GM23248 (cell line): ENCODE measurements around the gene IFT27.

Experiments used
- EZH2 ChIP-seq: fragments of 200-600 bp; sonication (generic); IDR thresholded peaks from 2 replicates; pipeline ENCODE4 v1.6.1; 2018; ENCODE audit warnings: antibody characterized with exemption, mild to moderate bottlenecking; ENCODE audit not compliant: insufficient read depth, poor library complexity, severe bottlenecking
- EZH2phosphoT487 ChIP-seq: fragments of 200-600 bp; sonication (generic); IDR thresholded peaks from 2 replicates; pipeline ENCODE4 v1.6.1; 2018; ENCODE audit warnings: antibody characterized with exemption, moderate library complexity, mild to moderate bottlenecking, low read depth; ENCODE audit not compliant: insufficient read depth

DNA sequence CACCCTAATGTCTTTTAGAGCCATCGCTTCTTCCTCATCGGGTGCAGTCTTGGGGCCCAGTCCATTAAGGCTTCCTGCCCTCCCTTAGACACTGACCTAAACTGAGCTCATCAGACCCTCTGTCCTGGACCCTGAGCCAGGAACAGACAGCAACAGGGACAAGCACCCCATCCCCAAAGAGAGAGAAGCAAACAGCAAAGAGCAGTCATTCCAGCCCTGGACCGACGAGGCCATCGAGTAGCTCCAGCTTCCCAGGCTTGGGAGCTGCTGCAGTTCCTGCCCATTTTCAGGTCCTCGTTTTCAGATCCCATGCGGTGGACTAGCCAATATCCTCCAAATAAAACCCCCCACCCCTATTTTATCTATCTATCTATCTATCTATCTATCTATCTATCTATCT is 46.6 kb downstream of the IFT27 start:
- no peak for TF ChIP-seq EZH2phosphoT487
- TF ChIP-seq EZH2 = no peak
